NB4 (cell line): ENCODE data around the gene ANKH.

ENCODE experiments used
- POLR2A ChIP-seq: IDR thresholded peaks from 2 replicates; pipeline ENCODE4 v1.6.1; 2011; ENCODE audit warnings: mild to moderate bottlenecking; ENCODE audit not compliant: insufficient read length; ENCODE audit errors: extremely low read depth
- TF ChIP-seq, protein P1 (sequence below): IDR thresholded peaks from one replicate; pipeline ENCODE4 v1.5.1; 2012; ENCODE audit warnings: low read depth, low read length

GRCh38 chr5:14879393-14879792 lies 7.8 kb upstream of the ANKH start:
- TF ChIP-seq POLR2A = no peak
- TF ChIP-seq, protein P1, sequence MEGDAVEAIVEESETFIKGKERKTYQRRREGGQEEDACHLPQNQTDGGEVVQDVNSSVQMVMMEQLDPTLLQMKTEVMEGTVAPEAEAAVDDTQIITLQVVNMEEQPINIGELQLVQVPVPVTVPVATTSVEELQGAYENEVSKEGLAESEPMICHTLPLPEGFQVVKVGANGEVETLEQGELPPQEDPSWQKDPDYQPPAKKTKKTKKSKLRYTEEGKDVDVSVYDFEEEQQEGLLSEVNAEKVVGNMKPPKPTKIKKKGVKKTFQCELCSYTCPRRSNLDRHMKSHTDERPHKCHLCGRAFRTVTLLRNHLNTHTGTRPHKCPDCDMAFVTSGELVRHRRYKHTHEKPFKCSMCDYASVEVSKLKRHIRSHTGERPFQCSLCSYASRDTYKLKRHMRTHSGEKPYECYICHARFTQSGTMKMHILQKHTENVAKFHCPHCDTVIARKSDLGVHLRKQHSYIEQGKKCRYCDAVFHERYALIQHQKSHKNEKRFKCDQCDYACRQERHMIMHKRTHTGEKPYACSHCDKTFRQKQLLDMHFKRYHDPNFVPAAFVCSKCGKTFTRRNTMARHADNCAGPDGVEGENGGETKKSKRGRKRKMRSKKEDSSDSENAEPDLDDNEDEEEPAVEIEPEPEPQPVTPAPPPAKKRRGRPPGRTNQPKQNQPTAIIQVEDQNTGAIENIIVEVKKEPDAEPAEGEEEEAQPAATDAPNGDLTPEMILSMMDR = no peak
